GM12873 (cell line): ENCODE results near the gene ACHE.

Experiments used
- TF ChIP-seq, protein P1 (sequence below): IDR thresholded peaks from 2 replicates; pipeline ENCODE4 v1.5.1; 2012; ENCODE audit warnings: low read depth, mild to moderate bottlenecking, moderate library complexity, low read length, control low read depth; ENCODE audit not compliant: insufficient read depth; ENCODE audit errors: missing control alignments

ACHE gene

DNA sequence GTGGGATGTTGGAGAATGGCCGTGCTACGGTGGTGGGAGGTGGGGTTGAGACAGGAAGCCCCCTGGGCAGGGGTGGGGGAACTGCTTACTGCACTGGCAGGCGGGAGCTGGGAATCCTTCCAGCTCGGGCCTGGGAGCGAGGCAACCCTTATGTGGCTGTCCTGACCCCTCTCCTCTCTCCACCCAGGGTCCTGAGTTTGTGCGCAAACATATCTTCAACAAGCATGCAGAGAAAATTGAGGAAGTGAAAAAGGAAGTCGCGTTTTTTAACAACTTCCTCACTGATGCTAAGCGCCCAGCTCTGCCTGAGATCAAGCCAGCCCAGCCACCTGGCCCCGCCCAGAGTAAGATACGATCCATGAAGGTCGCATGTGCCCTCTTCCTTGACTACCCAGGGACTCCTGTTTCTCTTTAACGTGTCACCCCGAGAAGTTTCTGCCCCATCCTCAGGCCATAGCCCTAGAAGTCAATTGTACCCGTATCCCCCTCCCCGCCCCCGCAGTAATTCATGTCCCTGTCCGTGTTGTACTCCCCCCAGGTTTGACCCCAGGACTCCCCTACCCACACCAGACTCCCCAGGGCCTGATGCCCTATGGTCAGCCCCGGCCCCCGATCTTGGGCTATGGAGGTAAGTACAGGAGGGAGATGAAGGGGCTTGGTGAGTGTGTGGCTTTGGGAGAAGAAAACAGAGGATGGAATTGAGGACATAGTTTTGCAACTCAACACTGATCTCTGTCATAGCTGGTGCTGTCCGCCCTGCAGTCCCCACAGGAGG is 8.0 kb downstream of the ACHE start:
- TF ChIP-seq, protein P1, sequence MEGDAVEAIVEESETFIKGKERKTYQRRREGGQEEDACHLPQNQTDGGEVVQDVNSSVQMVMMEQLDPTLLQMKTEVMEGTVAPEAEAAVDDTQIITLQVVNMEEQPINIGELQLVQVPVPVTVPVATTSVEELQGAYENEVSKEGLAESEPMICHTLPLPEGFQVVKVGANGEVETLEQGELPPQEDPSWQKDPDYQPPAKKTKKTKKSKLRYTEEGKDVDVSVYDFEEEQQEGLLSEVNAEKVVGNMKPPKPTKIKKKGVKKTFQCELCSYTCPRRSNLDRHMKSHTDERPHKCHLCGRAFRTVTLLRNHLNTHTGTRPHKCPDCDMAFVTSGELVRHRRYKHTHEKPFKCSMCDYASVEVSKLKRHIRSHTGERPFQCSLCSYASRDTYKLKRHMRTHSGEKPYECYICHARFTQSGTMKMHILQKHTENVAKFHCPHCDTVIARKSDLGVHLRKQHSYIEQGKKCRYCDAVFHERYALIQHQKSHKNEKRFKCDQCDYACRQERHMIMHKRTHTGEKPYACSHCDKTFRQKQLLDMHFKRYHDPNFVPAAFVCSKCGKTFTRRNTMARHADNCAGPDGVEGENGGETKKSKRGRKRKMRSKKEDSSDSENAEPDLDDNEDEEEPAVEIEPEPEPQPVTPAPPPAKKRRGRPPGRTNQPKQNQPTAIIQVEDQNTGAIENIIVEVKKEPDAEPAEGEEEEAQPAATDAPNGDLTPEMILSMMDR, result no peak

DNA sequence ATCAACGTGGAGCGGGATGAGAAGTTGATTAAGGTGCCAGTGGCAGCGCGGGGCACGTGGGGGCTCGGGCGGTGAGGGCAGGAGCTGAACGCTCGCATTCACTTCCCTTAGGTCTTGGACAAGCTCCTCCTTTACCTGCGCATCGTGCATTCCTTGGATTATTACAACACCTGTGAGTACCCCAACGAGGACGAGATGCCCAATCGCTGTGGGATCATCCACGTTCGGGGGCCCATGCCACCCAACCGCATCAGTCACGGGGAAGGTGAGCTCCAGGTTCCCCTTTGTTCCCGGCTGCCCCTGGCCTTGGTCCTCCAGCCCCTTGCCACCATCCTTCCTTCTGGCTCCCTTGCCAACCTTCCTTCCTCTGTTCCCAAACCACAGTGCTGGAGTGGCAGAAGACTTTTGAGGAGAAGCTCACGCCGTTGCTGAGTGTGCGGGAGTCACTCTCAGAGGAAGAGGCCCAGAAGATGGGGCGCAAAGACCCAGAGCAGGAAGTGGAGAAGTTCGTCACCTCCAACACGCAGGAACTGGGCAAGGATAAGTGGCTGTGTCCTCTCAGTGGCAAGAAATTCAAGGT is 8.7 kb downstream of the ACHE start:
- TF ChIP-seq, protein P1, result no peak

DNA sequence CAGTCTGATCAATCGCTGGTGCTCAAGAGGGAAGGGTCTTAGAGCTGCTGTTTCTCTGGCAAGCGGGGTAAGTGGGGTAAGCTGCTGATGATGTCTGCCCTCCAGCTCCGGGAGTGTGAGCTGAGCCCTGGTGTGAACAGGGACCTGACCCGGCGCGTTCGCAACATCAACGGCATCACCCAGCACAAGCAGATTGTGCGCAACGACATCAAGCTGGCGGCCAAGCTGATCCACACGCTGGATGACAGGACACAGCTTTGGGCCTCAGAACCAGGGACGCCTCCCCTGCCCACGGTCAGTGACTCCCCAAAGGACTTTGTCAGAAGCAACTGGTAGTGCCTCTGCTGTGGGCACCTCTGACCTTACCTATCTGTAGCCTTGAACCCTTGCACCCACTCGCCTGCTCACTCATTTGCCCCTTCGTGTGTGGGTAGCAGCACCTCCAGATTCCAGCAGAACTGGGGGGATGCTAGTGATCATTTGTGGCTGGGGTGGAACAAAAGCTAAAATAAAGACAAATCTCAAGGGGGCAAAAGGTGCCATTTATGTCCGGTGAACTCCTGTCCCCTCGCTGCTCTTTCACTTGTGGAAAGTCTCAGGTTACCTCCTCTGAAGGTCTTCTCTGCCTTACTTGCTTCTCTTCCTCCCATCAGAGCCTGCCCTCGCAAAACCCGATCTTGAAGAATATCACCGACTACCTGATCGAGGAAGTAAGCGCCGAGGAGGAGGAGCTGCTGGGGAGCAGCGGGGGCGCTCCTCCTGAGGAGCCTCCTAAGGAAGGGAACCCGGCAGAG is 9.3 kb downstream of the ACHE start:
- TF ChIP-seq, protein P1, result no peak

DNA sequence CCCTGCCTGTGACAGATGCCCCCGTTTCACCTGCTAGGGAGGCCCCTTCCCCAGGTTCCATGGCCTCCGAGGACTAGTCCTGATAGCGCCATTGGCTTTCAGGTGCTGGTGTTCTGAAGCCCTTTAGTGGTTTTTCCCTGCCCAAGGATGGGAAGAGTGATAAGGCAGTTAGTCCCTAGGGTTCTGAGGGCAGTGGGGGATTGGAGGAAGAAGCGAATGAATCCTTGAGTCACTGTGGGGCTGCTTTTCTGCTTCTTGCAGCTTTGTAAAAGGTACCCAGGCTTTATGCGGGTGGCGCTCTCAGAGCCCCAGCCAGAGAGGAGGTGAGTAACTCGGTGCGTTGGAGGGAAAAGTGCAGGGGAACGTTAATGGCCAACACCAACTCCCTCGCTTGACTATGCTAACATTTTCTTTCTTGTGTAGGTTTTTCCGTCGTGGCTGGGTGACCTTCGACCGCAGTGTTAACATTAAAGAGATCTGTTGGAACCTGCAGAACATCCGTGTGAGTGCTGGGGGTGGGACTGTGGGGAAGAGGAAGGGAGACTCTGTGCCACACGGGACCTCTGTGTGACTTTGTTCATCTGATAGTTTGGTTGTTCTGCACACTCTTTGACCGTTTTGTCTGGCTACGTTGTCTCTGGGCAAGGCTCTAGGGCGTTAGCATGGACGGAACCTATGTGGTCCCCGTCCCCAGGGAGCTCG is 10.1 kb downstream of the ACHE start:
- TF ChIP-seq, protein P1, result no peak

DNA sequence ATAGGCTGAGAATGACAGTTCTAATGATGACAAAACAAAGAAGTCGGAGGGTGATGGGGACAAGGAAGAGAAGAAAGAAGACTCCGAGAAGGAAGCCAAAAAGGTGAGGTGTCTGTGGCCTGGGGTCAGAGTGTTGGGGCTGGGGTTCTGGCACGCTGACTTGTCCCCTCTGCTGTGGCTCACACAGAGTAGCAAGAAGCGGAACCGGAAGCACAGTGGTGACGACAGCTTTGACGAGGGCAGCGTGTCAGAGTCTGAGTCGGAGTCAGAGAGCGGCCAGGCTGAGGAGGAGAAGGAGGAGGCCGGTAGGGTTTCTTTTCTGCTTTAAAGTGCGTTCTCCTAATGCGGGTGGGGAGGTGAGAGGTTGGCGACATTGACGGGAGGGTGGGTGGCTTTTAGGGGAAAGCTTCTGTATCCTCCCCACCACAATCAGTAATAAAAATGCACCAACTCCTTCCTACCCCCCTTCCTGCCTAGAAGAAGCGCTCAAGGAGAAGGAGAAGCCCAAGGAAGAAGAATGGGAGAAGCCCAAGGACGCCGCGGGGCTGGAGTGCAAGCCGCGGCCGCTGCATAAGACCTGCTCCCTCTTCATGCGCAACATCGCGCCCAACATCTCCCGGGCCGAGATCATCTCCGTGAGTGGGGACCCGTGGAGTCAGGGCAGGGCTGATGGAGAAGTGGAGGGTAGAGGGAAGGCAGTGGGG is 10.8 kb downstream of the ACHE start:
- TF ChIP-seq, protein P1, result no peak

DNA sequence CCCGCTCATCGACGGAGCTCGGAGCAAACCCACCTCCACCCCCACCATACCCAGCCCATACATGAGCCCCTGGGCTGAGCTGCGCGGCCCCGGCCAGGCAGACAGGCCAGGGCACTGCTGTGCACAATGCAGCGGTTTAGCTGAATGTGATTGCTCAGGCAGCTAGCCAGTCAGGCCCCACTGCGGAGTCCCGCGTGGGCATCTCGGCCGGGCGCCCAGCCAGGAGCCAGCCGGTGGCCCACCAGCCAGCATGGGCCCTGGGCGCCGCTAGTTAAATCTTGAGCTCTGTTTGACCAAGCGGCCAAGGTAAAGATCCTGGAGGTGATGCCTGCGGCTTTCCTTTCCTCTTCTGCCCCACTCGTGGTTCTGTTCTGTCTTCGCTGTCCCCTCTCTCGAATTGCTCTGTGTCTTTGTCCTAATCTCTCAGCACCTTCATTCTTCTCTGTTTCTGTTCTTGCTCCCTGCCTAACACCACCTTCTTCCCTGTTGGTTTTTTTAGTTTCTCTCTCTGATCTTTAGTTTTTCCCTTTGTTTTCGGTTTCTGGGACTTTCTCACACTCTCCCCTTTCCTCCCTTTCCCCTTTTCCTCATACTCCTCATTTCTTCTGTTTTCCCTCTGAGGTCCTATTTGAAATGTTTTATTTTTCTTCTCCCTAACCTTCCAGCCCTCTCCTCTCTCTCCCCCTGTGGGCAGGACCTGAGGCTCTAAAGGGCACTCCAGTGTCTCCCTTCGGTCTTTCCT is 12.7 kb downstream of the ACHE start:
- TF ChIP-seq, protein P1, result no peak
